ENCODE data around the gene DEPDC5. TPM values are rescaled to one million over a fixed set of nuclear protein-coding genes. Genes with fewer than 3 reads are reported as not detected.
A peak's percentile ranks its signal among the peaks of the same experiment; 100 is the strongest.

The DEPDC5 gene
- total RNA-seq, 1 donor, result 15.2 TPM

GRCh38 chr22:31952472-31952871, 198.7 kb downstream of the DEPDC5 start:
- Histone ChIP-seq H3K4me3 (ENCODE audit: insufficient read depth, low read length) (no peak overlapping the region), H2AFZ (ENCODE audit: low read length) (no peak overlapping the region), H3K36me3 (ENCODE audit: insufficient read depth, low read length) (peaks cover 47% of the 10 kb centered on the region), H3K4me2 (ENCODE audit: insufficient read depth, low read length) (peak overlapping the region; percentile 57), H3K27ac (ENCODE audit: low read depth, low read length) (peak overlapping the region; percentile 81), H3K79me2 (ENCODE audit: insufficient read depth, low read length) (peaks cover 95% of the 10 kb centered on the region), H4K20me1 (ENCODE audit: insufficient read depth, low read length) (peaks cover 72% of the 10 kb centered on the region), H3K4me1 (ENCODE audit: insufficient read depth, low read length) (peaks cover 56% of the 10 kb centered on the region), H3K27me3 (ENCODE audit: insufficient read depth, low read length) (no peaks in the 10 kb centered on the region), H3K9me3 (ENCODE audit: low read depth, low read length) (no peaks in the 10 kb centered on the region)
- DNase-seq (ENCODE audit: insufficient read length, low spot score, missing footprints), result peak; percentile 88
- TF ChIP-seq, protein P1, sequence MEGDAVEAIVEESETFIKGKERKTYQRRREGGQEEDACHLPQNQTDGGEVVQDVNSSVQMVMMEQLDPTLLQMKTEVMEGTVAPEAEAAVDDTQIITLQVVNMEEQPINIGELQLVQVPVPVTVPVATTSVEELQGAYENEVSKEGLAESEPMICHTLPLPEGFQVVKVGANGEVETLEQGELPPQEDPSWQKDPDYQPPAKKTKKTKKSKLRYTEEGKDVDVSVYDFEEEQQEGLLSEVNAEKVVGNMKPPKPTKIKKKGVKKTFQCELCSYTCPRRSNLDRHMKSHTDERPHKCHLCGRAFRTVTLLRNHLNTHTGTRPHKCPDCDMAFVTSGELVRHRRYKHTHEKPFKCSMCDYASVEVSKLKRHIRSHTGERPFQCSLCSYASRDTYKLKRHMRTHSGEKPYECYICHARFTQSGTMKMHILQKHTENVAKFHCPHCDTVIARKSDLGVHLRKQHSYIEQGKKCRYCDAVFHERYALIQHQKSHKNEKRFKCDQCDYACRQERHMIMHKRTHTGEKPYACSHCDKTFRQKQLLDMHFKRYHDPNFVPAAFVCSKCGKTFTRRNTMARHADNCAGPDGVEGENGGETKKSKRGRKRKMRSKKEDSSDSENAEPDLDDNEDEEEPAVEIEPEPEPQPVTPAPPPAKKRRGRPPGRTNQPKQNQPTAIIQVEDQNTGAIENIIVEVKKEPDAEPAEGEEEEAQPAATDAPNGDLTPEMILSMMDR (IDR thresholded peaks at IDR 0.05; ENCODE audit: extremely low read depth, low read depth, low read length), result no peak

GRCh38 chr22:31953261-31953660, 199.4 kb downstream of the DEPDC5 start:
- H3K9me3 ChIP-seq (ENCODE audit: low read depth, low read length), result no peaks in the 10 kb centered on the region
- H3K36me3 ChIP-seq (ENCODE audit: insufficient read depth, low read length), result peaks cover 47% of the 10 kb centered on the region
- H3K27ac ChIP-seq (ENCODE audit: low read depth, low read length), result peak overlapping the region; percentile 81
- H3K4me2 ChIP-seq (ENCODE audit: insufficient read depth, low read length), result no peak overlapping the region
- no peak overlapping the region for H2AFZ ChIP-seq (ENCODE audit: low read length)
- no peak overlapping the region for H3K4me3 ChIP-seq (ENCODE audit: insufficient read depth, low read length)
- DNase-seq (ENCODE audit: insufficient read length, low spot score, missing footprints), result no peak
- TF ChIP-seq, protein P1 (IDR thresholded peaks at IDR 0.05; ENCODE audit: extremely low read depth, low read depth, low read length), result no peak
- peaks cover 71% of the 10 kb centered on the region for H4K20me1 ChIP-seq (ENCODE audit: insufficient read depth, low read length)
- peaks cover 91% of the 10 kb centered on the region for H3K79me2 ChIP-seq (ENCODE audit: insufficient read depth, low read length)
- peaks cover 53% of the 10 kb centered on the region for H3K4me1 ChIP-seq (ENCODE audit: insufficient read depth, low read length)
- H3K27me3 ChIP-seq (ENCODE audit: insufficient read depth, low read length), result no peaks in the 10 kb centered on the region

GRCh38 chr22:31954535-31955523, 201.0 kb downstream of the DEPDC5 start:
- H3K9me3 ChIP-seq (ENCODE audit: low read depth, low read length), result no peaks in the 10 kb centered on the region
- TF ChIP-seq, protein P1 (IDR thresholded peaks at IDR 0.05; ENCODE audit: extremely low read depth, low read depth, low read length), result no peak
- peaks cover 77% of the 10 kb centered on the region for H3K79me2 ChIP-seq (ENCODE audit: insufficient read depth, low read length)
- H2AFZ ChIP-seq (ENCODE audit: low read length), result no peak overlapping the region
- H3K27me3 ChIP-seq (ENCODE audit: insufficient read depth, low read length), result no peaks in the 10 kb centered on the region
- H3K4me2 ChIP-seq (ENCODE audit: insufficient read depth, low read length), result peak overlapping the region; percentile 7
- H4K20me1 ChIP-seq (ENCODE audit: insufficient read depth, low read length), result peaks cover 72% of the 10 kb centered on the region
- H3K4me1 ChIP-seq (ENCODE audit: insufficient read depth, low read length), result peaks cover 50% of the 10 kb centered on the region
- DNase-seq (ENCODE audit: insufficient read length, low spot score, missing footprints), result no peak
- H3K4me3 ChIP-seq (ENCODE audit: insufficient read depth, low read length), result no peak overlapping the region
- peak overlapping the region; percentile 24 for H3K27ac ChIP-seq (ENCODE audit: low read depth, low read length)
- peaks cover 44% of the 10 kb centered on the region for H3K36me3 ChIP-seq (ENCODE audit: insufficient read depth, low read length)

DNA sequence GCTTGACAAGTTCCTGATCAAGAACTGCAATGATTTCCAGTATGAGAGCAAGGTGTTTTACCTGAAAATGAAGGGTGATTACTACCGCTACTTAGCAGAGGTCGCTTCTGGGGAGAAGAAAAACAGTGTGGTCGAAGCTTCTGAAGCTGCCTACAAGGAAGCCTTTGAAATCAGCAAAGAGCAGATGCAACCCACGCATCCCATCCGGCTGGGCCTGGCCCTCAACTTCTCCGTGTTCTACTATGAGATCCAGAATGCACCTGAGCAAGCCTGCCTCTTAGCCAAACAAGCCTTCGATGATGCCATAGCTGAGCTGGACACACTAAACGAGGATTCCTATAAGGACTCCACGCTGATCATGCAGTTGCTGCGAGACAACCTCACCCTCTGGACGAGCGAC, 202.5 kb downstream of the DEPDC5 start:
- Histone ChIP-seq H3K79me2 (ENCODE audit: insufficient read depth, low read length) (peaks cover 62% of the 10 kb centered on the region), H3K4me2 (ENCODE audit: insufficient read depth, low read length) (no peak overlapping the region), H3K4me1 (ENCODE audit: insufficient read depth, low read length) (peaks cover 34% of the 10 kb centered on the region), H3K36me3 (ENCODE audit: insufficient read depth, low read length) (peaks cover 44% of the 10 kb centered on the region), H3K27ac (ENCODE audit: low read depth, low read length) (no peak overlapping the region), H3K27me3 (ENCODE audit: insufficient read depth, low read length) (no peaks in the 10 kb centered on the region), H4K20me1 (ENCODE audit: insufficient read depth, low read length) (peaks cover 67% of the 10 kb centered on the region), H3K9me3 (ENCODE audit: low read depth, low read length) (no peaks in the 10 kb centered on the region), H3K4me3 (ENCODE audit: insufficient read depth, low read length) (no peak overlapping the region), H2AFZ (ENCODE audit: low read length) (no peak overlapping the region)
- TF ChIP-seq, protein P1 (IDR thresholded peaks at IDR 0.05; ENCODE audit: extremely low read depth, low read depth, low read length), result no peak
- no peak for DNase-seq (ENCODE audit: insufficient read length, low spot score, missing footprints)

Data from osteoblast (primary cell).